Peyer's patch (tissue), 4 donors: ENCODE data around the gene CCM2.

ENCODE experiments used
- CTCF ChIP-seq, 6 experiments: fragments of 450-650 bp in 4 of 6; fragments of 200-600 bp in 2 of 6; sonication (generic) in 1 of 6; IDR thresholded peaks; one replicate each; pipeline ENCODE4 v1.5.1; 2017 to 2019; ENCODE audit warnings: antibody characterized with exemption in 6 of 6, mild to moderate bottlenecking in 3 of 6, moderate library complexity in 1 of 6
- POLR2A ChIP-seq, 2 donors: fragments of 450-650 bp; IDR thresholded peaks; one replicate each; pipeline ENCODE4 v1.5.1; 2017; ENCODE audit warnings: antibody characterized with exemption in 2 of 2, mild to moderate bottlenecking in 2 of 2, moderate library complexity in 2 of 2

GRCh38 chr7:45111298-45112223, 111.6 kb downstream of the CCM2 start, which contains the start of gene TBRG4:
- TF ChIP-seq CTCF (IDR thresholded peaks at IDR 0.05) (peak in 3 of 6 experiments; percentile 20 to 28 (median 24)), POLR2A (IDR thresholded peaks at IDR 0.05) (peak; percentile 88 to 95)
